B cell (primary cell): Measurements from ENCODE around the gene CCNH.

ENCODE experiments used
- EZH2 ChIP-seq: IDR thresholded peaks from 2 replicates; pipeline ENCODE4 v1.6.1; 2012; ENCODE audit warnings: borderline replicate concordance, low read depth, mild to moderate bottlenecking, moderate library complexity, low read length; ENCODE audit not compliant: insufficient read depth, poor library complexity, severe bottlenecking
- TF ChIP-seq, protein P1 (sequence below): fragments of 200-600 bp; IDR thresholded peaks from one replicate; pipeline ENCODE4 v1.8.0; 2022; ENCODE audit warnings: antibody characterized with exemption, mild to moderate bottlenecking

DNA sequence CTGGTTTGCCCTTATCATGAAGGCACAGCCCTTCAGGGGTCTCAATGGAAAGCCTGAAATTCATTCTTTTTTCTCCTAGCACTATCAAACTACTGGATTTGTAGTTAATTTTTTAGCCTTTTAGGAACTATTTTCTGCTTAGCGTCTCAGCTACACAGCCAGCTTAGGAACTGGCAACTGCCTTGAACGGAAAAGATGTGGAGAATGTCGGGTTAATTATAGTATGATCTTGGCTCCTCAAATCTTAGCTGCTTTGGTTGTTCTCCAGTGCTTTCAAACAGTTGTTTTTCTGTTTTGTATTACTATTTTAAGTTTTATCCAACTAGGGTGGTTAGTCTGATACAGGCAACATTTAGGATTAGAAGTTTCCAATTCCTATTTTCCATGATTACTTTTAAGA, 44.1 kb downstream of the CCNH start:
- TF ChIP-seq, protein P1, sequence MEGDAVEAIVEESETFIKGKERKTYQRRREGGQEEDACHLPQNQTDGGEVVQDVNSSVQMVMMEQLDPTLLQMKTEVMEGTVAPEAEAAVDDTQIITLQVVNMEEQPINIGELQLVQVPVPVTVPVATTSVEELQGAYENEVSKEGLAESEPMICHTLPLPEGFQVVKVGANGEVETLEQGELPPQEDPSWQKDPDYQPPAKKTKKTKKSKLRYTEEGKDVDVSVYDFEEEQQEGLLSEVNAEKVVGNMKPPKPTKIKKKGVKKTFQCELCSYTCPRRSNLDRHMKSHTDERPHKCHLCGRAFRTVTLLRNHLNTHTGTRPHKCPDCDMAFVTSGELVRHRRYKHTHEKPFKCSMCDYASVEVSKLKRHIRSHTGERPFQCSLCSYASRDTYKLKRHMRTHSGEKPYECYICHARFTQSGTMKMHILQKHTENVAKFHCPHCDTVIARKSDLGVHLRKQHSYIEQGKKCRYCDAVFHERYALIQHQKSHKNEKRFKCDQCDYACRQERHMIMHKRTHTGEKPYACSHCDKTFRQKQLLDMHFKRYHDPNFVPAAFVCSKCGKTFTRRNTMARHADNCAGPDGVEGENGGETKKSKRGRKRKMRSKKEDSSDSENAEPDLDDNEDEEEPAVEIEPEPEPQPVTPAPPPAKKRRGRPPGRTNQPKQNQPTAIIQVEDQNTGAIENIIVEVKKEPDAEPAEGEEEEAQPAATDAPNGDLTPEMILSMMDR: no peak
- no peak for TF ChIP-seq EZH2
